Heart left ventricle (tissue), 13 donors: ENCODE results near the gene MAP1B.

ENCODE experiments used
- CTCF ChIP-seq, 12 donors: fragments of 200-600 bp; sonication (generic) in 4 of 12; IDR thresholded peaks; one replicate each; pipeline versions ENCODE4 v1.5.0 to v1.8.0; 2018 to 2022; ENCODE audit warnings: antibody characterized with exemption in 12 of 12, mild to moderate bottlenecking in 5 of 12
- POLR2A ChIP-seq, 2 donors: fragments of 450-650 bp; IDR thresholded peaks; one replicate each; pipeline ENCODE4 v1.6.1; 2017; ENCODE audit warnings: antibody characterized with exemption in 2 of 2, mild to moderate bottlenecking in 2 of 2, moderate library complexity in 2 of 2
- donor health status: ischemic (EF 13 %, LVEDD 7.1; RV severe dilation, severe dysfunction).
- donor health status: DM: no; HTN: yes; CAD: no.
- donor health status: DM: no; HTN: no; CAD: no.
- donor health status: ischemic (EF 25% LVEDD 6.9; RV normal size, moderate dysfunction).
- donor health status: ischemic (EF 25% LVEDD 5.7; RV mildly dilated, moderate dysfunction).
- donor health status: ischemic (EF 35%, LVEDD 5.7; RV mildly dilated, moderate dysfunction).
- donor health status: nonischemic (EF 11% LVEDD 7.7; RV severe dilation, severe dysfunction).
- donor health status: DM: yes; HTN: yes; CAD: no.
- donor health status: PGD.
- donor health status: ischemic (EF 29% LVEDD 5.4; RV normal size, mild dysfunction).
- donor health status: nonischemic (EF 23%, LVEDD 6.1; RV moderate dilation, normal function).

GRCh38 chr5:72146056-72146455, 38.8 kb downstream of the MAP1B start:
- TF ChIP-seq POLR2A (IDR thresholded peaks at IDR 0.05) (no peak), CTCF (IDR thresholded peaks at IDR 0.05) (no peak)
